Testis (tissue), 5 donors: ENCODE measurements around the gene BCKDK. TPM values are rescaled to one million over a fixed set of nuclear protein-coding genes. Genes with fewer than 3 reads are reported as not detected.

Experiments
- DNase-seq: peaks from one replicate; pipeline ENCODE4 v3.0.0-alpha.2; 2019
- H3K27ac ChIP-seq, 2 donors: fragments of 200-600 bp; sonication (generic); one replicate each; pipeline ENCODE4 v1.5.1; 2019
- H3K27me3 ChIP-seq: fragments of 200-600 bp; sonication (generic); one replicate; pipeline ENCODE4 v1.5.1; 2019
- H3K36me3 ChIP-seq: fragments of 200-600 bp; sonication (generic); one replicate; pipeline ENCODE4 v1.5.1; 2017; ENCODE audit warnings: low read depth; ENCODE audit errors: missing control alignments
- H3K4me1 ChIP-seq: fragments of 200-600 bp; sonication (generic); one replicate; pipeline ENCODE4 v1.5.1; 2019
- H3K4me3 ChIP-seq, 2 donors: fragments of 200-600 bp; sonication (generic); one replicate each; pipeline ENCODE4 v1.5.1; 2017 to 2019
- H3K9me3 ChIP-seq: fragments of 200-600 bp; sonication (generic); one replicate; pipeline ENCODE4 v1.5.1; 2017
- POLR2A ChIP-seq: fragments of 450-650 bp; IDR thresholded peaks from one replicate; pipeline ENCODE4 v1.6.1; 2017; ENCODE audit warnings: antibody characterized with exemption, mild to moderate bottlenecking, moderate library complexity
- WGBS, 2 donors: methylation state at CpG; one replicate each; pipeline ENCODE4 v1.1.5; 2018; 5-methylcytosine and 5-hydroxymethylcytosine counted together
- intact Hi-C: fragments of 100-400 bp; cut with DNase I; formaldehyde crosslinking; loops from one replicate; pipeline ENCODE4 v1.15.1; 2023; ENCODE audit warnings: low total_unique reads
- long read RNA-seq, 2 donors: transcript quantifications; one replicate each; lab custom pipeline, GENCODE V29; 2026
- polyA plus RNA-seq: library from polyadenylated mRNA; stranded (reverse); fragments of 350-450 nt; fragmentation: Illumina TruSeq; extraction: RNeasy Lipid Tissue Mini Kit (QIAGEN cat#74804); gene quantifications from one replicate; pipeline ENCODE4 v1.2.3, GENCODE V29; 2014; ENCODE audit warnings: low read depth, low replicate concordance; ENCODE audit not compliant: insufficient read depth
- total RNA-seq, 2 donors: library from RNA; depleted of rRNA; stranded (reverse); fragments of >200 nt; gene quantifications; one replicate each; pipeline ENCODE4 v1.2.3, GENCODE V29; 2016
- TF ChIP-seq, protein P1 (sequence below), 3 experiments: fragments of 450-650 bp in 2 of 3; fragments of 200-600 bp in 1 of 3; sonication (generic) in 1 of 3; IDR thresholded peaks; one replicate each; pipeline ENCODE4 v1.5.1; 2016 to 2019; ENCODE audit warnings: antibody characterized with exemption in 3 of 3, mild to moderate bottlenecking in 2 of 3, moderate library complexity in 1 of 3

Gene BCKDK
- 10 to 100 TPM; 68.8 to 69.1 TPM for total RNA-seq
- polyA plus RNA-seq = 34.5 TPM
- long read RNA-seq, donor 1, transcript BCKDK-203 (11 exons, 1,997 nt) = minor isoform, 8 of 26 reads
- long read RNA-seq, donor 1, transcript BCKDK-201 (12 exons, 2,128 nt) = major isoform, 18 of 26 reads
- long read RNA-seq, donor 1, partial matches to known transcripts = 0 of 26 reads
- long read RNA-seq, donor 1, other reads (novel, unspliced or antisense) = 0 of 26 reads
- long read RNA-seq, donor 2, transcript BCKDK-201 (12 exons, 2,128 nt) = major isoform, 7 of 10 reads
- long read RNA-seq, donor 2, partial matches to known transcripts = 0 of 10 reads
- long read RNA-seq, donor 2, other reads (novel, unspliced or antisense) = 0 of 10 reads

DNA sequence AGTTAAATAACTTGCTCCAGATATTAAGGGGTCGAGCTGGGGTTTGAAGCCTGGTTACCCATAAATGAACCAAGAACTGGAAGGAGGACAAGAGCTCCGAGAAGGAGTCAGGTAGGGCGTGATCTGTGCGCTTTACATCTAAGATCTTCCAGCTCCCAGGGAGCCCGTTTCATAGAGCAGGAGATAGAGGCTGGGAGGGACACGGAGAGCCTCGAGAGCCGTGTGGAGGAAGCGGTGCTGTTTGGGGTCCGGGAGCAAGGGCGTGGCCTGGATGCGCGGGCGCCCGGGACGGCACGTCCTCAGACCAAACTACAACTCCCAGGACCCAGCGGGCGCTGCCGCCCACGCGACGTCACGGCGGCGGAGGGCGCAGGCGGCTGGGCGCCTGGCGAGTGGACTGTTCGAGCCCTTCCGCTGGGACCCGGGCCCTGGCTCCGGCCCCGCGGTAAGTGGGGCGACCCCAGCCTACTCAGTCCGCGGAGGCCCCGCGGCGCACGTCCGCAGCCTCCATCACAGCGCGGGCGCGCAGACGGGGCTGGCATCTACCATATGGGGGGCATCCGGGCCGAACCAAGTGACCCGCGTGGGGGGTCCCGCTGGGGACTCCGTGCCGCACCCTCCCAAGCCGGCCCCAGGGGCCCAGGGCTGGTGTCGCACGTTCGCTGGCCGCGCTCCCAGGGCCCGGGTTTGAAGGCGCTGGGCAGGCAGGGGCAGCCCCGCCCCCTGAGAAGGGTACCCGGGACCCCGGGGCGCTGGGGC lies at the start of gene BCKDK:
BCKDK (plus strand) TSS at position 352 of the 759 bp plus-strand sequence. CDS start 838 bp downstream, outside the sequence.
- H3K4me1 ChIP-seq = peaks cover 23% of the 10 kb centered on the region
- DNase-seq = peak; percentile 82
- H3K9me3 ChIP-seq = no peaks in the 10 kb centered on the region
- 4 to 13% methylated on average over 11 to 53 of the region's 68 CpGs for WGBS, 2 donors
- peak within 1 kb of the TSS; percentile 88 to 93 for H3K27ac ChIP-seq
- no peak for TF ChIP-seq POLR2A
- H3K27me3 ChIP-seq = no peaks in the 10 kb centered on the region
- intact Hi-C loops = no loop called here
- H3K4me3 ChIP-seq = peak within 1 kb of the TSS; percentile 80 to 85
- H3K36me3 ChIP-seq = no peaks in the 10 kb centered on the region

DNA sequence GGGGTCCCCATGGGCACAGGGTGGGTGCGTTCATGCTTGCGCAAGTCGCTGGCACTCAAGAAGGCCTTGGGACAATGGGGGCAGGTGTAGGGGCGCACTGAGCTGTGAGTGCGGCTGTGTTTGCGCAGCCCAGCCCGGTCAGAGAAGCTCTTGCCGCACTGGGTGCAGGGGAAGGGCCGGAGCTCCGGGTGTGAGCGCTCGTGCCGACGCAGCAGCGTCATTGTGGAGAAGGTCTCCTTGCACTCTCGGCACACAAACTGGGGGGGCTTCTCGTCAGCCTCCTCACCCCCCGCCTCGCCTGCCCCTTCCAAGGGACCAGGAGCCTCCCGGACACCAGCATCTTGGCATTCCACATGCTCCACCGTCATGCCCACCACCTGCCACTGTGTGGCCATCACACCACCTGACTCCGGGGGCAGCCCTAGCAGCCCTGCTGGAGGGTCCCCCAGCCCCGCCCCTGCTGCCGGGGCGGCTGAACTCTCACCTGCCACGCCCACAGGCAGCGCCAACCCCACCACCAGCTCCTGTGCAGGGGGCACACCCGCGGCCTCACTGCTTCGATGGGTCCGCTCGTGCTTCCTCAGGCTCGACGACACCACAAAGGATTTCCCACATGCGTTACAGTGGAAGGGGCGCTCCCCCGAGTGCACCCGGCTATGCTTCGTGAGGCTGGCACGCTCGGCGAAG lies 46.9 kb upstream of the BCKDK start:
- Histone ChIP-seq H3K27ac (no peak overlapping the region), H3K36me3 (no peaks in the 10 kb centered on the region), H3K9me3 (no peaks in the 10 kb centered on the region), H3K4me1 (peaks cover 8% of the 10 kb centered on the region), H3K27me3 (no peaks in the 10 kb centered on the region), H3K4me3 (peak overlapping the region; percentile 10 to 36)
- DNase-seq = no peak
- intact Hi-C loops = no loop called here
- TF ChIP-seq POLR2A = no peak
- TF ChIP-seq, protein P1, sequence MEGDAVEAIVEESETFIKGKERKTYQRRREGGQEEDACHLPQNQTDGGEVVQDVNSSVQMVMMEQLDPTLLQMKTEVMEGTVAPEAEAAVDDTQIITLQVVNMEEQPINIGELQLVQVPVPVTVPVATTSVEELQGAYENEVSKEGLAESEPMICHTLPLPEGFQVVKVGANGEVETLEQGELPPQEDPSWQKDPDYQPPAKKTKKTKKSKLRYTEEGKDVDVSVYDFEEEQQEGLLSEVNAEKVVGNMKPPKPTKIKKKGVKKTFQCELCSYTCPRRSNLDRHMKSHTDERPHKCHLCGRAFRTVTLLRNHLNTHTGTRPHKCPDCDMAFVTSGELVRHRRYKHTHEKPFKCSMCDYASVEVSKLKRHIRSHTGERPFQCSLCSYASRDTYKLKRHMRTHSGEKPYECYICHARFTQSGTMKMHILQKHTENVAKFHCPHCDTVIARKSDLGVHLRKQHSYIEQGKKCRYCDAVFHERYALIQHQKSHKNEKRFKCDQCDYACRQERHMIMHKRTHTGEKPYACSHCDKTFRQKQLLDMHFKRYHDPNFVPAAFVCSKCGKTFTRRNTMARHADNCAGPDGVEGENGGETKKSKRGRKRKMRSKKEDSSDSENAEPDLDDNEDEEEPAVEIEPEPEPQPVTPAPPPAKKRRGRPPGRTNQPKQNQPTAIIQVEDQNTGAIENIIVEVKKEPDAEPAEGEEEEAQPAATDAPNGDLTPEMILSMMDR (IDR thresholded peaks at IDR 0.05) = no peak
- 70 to 90% methylated on average over 12 to 42 of the region's 42 CpGs for WGBS, 2 donors

DNA sequence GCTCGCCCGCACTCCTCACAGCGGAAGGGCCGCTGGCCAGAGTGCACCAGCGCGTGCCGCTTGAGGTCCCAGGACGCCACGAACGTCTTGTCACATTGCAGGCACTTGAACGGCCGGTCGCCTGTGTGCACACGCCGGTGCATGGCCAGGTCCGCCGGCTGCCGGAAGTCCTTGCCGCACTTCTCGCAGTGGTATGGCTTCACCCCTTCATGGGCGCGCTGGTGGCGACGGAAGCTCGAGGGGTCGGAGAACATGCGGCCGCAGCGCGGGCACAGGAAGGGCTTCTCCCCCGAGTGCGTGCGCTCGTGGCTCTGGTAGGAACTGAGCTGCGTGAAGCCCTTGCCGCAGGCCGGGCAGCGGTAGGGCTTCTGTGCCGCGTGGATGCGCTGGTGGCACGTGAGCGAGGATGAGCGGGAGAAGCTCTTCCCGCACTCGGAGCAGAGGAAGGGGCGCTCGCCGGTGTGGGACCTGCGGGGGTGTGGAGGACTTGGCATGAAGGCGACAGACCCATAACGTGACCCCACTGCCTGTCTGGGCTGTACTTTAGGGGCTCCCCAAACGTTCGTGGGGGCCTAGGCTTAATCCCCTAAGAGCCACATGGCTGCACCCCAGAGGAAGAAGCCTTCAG lies 46.3 kb upstream of the BCKDK start:
- Histone ChIP-seq H3K36me3 (no peaks in the 10 kb centered on the region), H3K4me3 (peak overlapping the region; percentile 10 to 36), H3K4me1 (peaks cover 8% of the 10 kb centered on the region), H3K27me3 (no peaks in the 10 kb centered on the region), H3K27ac (no peak overlapping the region), H3K9me3 (no peaks in the 10 kb centered on the region)
- TF ChIP-seq, protein P1 (IDR thresholded peaks at IDR 0.05) = no peak
- TF ChIP-seq POLR2A = no peak
- intact Hi-C loops = no loop called here
- WGBS, 2 donors = 78 to 84% methylated on average over 14 to 54 of the region's 54 CpGs
- no peak for DNase-seq

DNA sequence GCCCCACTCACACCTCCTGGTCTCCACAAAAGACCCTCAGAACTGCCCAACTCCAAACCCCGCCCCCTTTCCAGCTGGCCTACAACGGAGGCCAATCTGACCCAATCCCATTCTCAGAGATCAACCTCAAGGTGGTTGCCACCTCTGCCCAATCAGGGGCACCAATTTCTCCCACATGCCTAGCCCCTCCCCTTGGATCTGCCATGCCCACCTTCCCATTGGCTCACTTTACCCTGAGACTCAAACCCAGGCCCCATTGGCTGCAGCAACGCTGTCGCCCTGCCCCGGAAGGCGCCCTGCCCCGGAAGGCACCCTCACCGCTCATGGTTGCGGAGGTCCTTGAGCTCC lies 44.7 kb upstream of the BCKDK start:
- Histone ChIP-seq H3K4me1 (peaks cover 8% of the 10 kb centered on the region), H3K36me3 (no peaks in the 10 kb centered on the region), H3K27me3 (no peaks in the 10 kb centered on the region), H3K4me3 (peak overlapping the region; percentile 15 to 58), H3K9me3 (no peaks in the 10 kb centered on the region), H3K27ac (no peak overlapping the region)
- intact Hi-C loops = no loop called here
- TF ChIP-seq POLR2A = no peak
- TF ChIP-seq, protein P1 (IDR thresholded peaks at IDR 0.05) = no peak
- 49 to 68% methylated on average over 9 of the region's 9 CpGs for WGBS, 2 donors
- DNase-seq = peak; percentile 75
